VCaP (cell line): ENCODE data around the gene CX3CL1.
"Not testable (repeated sequence)": the region's sequence is repeated elsewhere in the genome, so short reads cannot be mapped to it uniquely, and the experiment has no call there.

Experiments
- H3K27ac ChIP-seq: fragments of 450-650 bp; 2 replicates; pipeline ENCODE4 v1.5.1; 2017
- TF ChIP-seq, protein P1 (sequence below): fragments of 450-650 bp; conservative IDR thresholded peaks from 2 replicates; pipeline ENCODE4 v1.5.1; 2017; ENCODE audit warnings: mild to moderate bottlenecking, moderate library complexity

The CX3CL1 gene

DNA sequence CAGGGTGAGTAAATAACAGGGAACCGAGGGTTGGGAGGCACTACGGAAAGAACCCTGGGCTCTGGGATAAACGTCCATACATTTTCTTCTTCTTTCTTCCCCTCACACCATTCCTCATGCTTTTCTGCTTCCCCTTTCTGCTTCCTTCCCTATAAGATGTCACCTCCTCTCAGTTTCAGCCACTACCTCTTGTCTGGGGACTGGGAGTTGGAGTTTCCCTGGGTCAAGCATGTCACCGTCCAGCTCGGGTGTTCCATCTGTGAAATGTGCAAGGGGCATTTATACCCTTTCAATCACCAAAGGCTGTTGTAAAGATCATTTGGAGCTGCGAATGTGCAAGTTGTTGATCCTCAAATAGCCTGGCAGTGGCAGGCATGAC lies 31.2 kb upstream of the CX3CL1 start:
- TF ChIP-seq, protein P1, sequence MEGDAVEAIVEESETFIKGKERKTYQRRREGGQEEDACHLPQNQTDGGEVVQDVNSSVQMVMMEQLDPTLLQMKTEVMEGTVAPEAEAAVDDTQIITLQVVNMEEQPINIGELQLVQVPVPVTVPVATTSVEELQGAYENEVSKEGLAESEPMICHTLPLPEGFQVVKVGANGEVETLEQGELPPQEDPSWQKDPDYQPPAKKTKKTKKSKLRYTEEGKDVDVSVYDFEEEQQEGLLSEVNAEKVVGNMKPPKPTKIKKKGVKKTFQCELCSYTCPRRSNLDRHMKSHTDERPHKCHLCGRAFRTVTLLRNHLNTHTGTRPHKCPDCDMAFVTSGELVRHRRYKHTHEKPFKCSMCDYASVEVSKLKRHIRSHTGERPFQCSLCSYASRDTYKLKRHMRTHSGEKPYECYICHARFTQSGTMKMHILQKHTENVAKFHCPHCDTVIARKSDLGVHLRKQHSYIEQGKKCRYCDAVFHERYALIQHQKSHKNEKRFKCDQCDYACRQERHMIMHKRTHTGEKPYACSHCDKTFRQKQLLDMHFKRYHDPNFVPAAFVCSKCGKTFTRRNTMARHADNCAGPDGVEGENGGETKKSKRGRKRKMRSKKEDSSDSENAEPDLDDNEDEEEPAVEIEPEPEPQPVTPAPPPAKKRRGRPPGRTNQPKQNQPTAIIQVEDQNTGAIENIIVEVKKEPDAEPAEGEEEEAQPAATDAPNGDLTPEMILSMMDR: no peak
- no peak overlapping the region for H3K27ac ChIP-seq

- no peak overlapping the region for H3K27ac ChIP-seq
These were observed 30.6 kb upstream of the CX3CL1 start for GRCh38 chr16:57341441-57342303.

DNA sequence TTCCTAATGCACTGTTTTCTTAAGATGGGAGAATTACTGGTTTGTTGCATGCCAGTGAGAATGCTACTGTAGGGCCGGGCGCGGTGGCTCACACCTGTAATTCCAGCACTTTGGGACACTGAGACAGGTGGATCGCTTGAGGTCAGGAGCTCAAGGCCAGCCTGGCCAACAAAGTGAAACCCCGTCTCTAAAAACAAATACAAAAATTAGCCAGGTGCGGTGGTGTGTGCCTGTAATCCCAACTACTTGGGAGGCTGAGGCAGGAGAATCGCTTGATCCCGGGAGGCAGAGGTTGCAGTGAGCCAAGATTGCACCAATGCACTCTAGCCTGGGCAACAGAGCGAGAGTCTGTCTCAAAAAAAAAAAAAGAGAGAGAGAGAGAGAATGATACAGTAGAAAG lies 29.7 kb upstream of the CX3CL1 start:
- H3K27ac ChIP-seq: not testable (repeated sequence)

More at GRCh38 chr16:57341441-57342303, 30.6 kb upstream of the CX3CL1 start:
- TF ChIP-seq, protein P1: no peak

DNA sequence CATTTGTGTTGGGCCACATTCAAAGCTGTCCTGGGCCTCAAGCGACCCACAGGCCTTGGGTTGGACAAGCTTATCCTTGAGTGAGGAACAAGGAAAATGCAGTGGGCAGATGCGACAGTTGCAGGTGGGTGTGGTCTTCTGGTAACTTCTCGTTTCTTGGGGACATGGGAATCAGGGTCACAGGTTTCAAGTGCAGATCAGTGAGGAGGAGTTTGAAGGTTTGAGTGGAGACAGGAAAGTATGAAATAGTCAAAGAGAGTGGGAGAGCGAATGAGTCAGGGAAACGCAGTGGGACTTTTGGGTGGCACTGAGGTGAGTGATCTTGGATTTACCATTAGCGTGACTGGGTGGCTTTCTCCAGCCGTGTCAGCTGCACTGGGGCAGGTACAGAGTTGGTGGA lies 29.1 kb upstream of the CX3CL1 start:
- no peak overlapping the region for H3K27ac ChIP-seq
- TF ChIP-seq, protein P1: no peak

GRCh38 chr16:57344094-57344493 lies 28.2 kb upstream of the CX3CL1 start:
- H3K27ac ChIP-seq: not testable (repeated sequence)

- TF ChIP-seq, protein P1: no peak
- no peak overlapping the region for H3K27ac ChIP-seq
These were observed 27.3 kb upstream of the CX3CL1 start for GRCh38 chr16:57345021-57345420.

- TF ChIP-seq, protein P1: no peak
- no peak overlapping the region for H3K27ac ChIP-seq
These were observed 26.6 kb upstream of the CX3CL1 start for GRCh38 chr16:57345666-57346204.

GRCh38 chr16:57347858-57348257 lies 24.4 kb upstream of the CX3CL1 start:
- TF ChIP-seq, protein P1: no peak
- H3K27ac ChIP-seq: no peak overlapping the region
